Right ventricle myocardium superior (tissue), 1 donor: Measurements from ENCODE around the gene KRTAP4-12. TPM values are rescaled to one million over a fixed set of nuclear protein-coding genes. Genes with fewer than 3 reads are reported as not detected.
"Not testable (repeated sequence)": the region's sequence is repeated elsewhere in the genome, so short reads cannot be mapped to it uniquely, and the experiment has no call there.

Source experiments
- ATAC-seq: fragments of 200-7000 bp; cut with Tn5 transposase; one replicate; pipeline ENCODE4 v1.9.1; 2020; ENCODE audit warnings: mild to moderate bottlenecking; ENCODE audit not compliant: poor library complexity
- DNase-seq: peaks from one replicate; pipeline ENCODE4 v3.0.0-alpha.2; 2020
- intact Hi-C: fragments of 100-400 bp; cut with DNase I; formaldehyde crosslinking; loops from one replicate; pipeline ENCODE4 v1.11.2; 2022
- long read RNA-seq: library from polyadenylated mRNA; unstranded; transcript quantifications from one replicate; pipeline ENCODE4 v2.0.0, GENCODE V29; 2021
- total RNA-seq: library from RNA; stranded (reverse); fragmentation: NEBNext Ultra II Directional; extraction: Animal tissue kit (Norgen Biotek cat#: 25700); gene quantifications from one replicate; pipeline ENCODE4 v1.2.1, GENCODE V29; 2021
- donor health status: DM: no; HTN: yes; CAD: no; lungs with severe emphysema.

KRTAP4-12 gene
- not detected for total RNA-seq
- long read RNA-seq: 0 reads

- intact Hi-C loops, DNase-seq, ATAC-seq: not testable (repeated sequence)
These were observed at the start of gene KRTAP4-12 for GRCh38 chr17:41123991-41124371. KRTAP4-12 (minus strand) TSS chr17:41124182; CDS start chr17:41124122, 60 bp downstream.

DNA sequence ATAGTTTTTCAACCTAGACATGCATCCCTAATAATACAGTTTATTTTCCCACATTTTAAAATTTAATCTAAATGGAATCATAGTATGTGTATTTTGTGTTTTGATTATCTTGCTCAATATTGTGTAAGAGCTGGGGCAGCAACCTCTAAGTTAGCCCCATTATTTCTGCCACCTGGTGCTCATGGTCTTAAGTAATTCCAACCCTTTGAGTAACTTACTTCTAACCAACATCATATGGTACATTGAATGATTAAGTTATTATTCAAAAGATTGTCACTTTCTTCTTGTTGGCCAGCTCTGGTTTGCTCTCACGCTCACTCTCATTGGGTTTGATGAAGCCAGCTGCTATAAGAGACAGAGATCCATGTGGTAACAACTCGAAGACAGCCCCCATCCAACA lies 47.9 kb upstream of the KRTAP4-12 start:
- intact Hi-C loops: no loop called here
- no peak for ATAC-seq
- no peak for DNase-seq

GRCh38 chr17:41168121-41168520 lies 44.1 kb upstream of the KRTAP4-12 start, which contains the start of gene KRTAP4-3:
KRTAP4-3 (minus strand) TSS chr17:41168221; CDS start chr17:41168172, 49 bp downstream.
- intact Hi-C loops: no loop called here
- no peak for ATAC-seq
- DNase-seq: no peak

- DNase-seq: no peak
- ATAC-seq: no peak
- intact Hi-C loops: no loop called here
These were observed 43.6 kb upstream of the KRTAP4-12 start for GRCh38 chr17:41167561-41167960.

- intact Hi-C loops: no loop called here
- DNase-seq (no peak), ATAC-seq (no peak)
These were observed 39.8 kb upstream of the KRTAP4-12 start for GRCh38 chr17:41163828-41164227.

DNA sequence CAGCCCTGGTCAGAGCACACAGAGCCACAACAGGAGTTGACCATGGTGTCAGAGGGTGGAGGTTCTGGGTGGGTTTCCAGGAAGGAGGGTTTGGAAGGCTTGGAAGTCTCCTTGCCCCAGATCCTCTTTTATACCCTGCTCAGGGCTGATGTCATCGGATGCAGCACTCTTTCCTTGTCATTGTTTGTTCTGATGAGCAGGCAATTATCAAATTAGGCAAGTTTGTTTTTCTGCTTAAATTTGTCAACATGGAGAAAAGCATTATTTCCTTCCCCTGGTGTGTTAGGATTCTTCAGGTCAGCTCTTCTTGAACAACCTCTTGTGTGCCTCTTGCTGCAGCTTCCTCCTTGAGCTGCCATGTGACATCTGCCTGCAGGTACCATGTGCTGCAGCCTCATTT lies 36.7 kb upstream of the KRTAP4-12 start, which contains the start of gene KRTAP4-4:
TSS of gene KRTAP4-4 (minus strand) at position 101 of the 400 bp plus-strand sequence. CDS start at position 44, 57 bp downstream.
- DNase-seq (no peak), ATAC-seq (no peak)
- intact Hi-C loops: no loop called here

DNA sequence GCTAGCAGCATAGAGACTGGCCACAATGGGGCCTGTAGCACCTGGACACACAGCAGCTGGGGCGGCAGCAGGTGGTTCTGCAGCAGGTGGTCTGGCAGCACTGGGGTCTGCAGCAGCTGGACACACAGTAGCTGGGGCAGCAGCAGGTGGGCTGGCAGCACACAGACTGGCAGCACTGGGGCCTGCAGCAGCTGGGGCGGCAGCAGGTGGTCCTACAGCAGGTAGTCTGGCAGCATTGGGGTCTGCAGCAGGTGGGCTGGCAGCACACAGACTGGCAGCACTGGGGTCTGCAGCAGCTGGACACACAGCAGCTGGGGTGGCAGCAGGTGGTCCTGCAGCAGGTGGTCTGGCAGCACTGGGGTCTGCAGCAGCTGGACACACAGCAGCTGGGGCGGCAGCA lies 36.2 kb upstream of the KRTAP4-12 start:
- ATAC-seq, intact Hi-C loops, DNase-seq: not testable (repeated sequence)

GRCh38 chr17:41153856-41154255 lies 29.9 kb upstream of the KRTAP4-12 start:
- DNase-seq (no peak), ATAC-seq (no peak)
- intact Hi-C loops: no loop called here

GRCh38 chr17:41151525-41151924 lies 27.5 kb upstream of the KRTAP4-12 start:
- intact Hi-C loops: no loop called here
- ATAC-seq (no peak), DNase-seq (no peak)

- ATAC-seq: no peak
- intact Hi-C loops: no loop called here
- DNase-seq: no peak
These were observed 26.0 kb upstream of the KRTAP4-12 start for GRCh38 chr17:41150026-41150425.

GRCh38 chr17:41149652-41149985 lies 25.6 kb upstream of the KRTAP4-12 start, which contains the start of gene KRTAP4-5:
KRTAP4-5 (minus strand) TSS chr17:41149825; CDS start chr17:41149767, 58 bp downstream.
- no peak for DNase-seq
- intact Hi-C loops: no loop called here
- no peak for ATAC-seq

GRCh38 chr17:41148971-41149651 lies 25.1 kb upstream of the KRTAP4-12 start:
- ATAC-seq, DNase-seq, intact Hi-C loops: not testable (repeated sequence)

GRCh38 chr17:41147531-41148204 lies 23.7 kb upstream of the KRTAP4-12 start:
- DNase-seq: no peak
- no peak for ATAC-seq
- intact Hi-C loops: no loop called here

DNA sequence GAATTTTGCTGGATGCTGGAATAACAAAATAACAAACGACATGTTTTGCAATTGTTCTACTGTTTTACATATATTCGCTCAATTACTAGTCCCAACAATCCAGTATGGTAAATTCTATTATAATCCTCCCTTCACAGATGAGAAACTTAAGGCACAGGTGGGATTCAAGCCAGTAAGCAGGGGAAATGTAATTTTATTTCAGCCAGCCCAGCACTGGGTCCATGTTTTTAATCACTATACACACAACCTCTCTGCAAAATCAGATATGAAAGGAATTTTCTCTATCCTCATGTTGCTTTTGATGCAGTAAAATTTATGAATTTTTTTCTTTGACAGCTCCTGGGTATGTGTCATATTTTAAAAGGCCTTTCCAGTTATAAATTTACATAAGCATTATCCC lies 21.3 kb upstream of the KRTAP4-12 start:
- ATAC-seq (no peak), DNase-seq (no peak)
- intact Hi-C loops: no loop called here

GRCh38 chr17:41144846-41145245 lies 20.9 kb upstream of the KRTAP4-12 start:
- ATAC-seq: no peak
- intact Hi-C loops: no loop called here
- no peak for DNase-seq

DNA sequence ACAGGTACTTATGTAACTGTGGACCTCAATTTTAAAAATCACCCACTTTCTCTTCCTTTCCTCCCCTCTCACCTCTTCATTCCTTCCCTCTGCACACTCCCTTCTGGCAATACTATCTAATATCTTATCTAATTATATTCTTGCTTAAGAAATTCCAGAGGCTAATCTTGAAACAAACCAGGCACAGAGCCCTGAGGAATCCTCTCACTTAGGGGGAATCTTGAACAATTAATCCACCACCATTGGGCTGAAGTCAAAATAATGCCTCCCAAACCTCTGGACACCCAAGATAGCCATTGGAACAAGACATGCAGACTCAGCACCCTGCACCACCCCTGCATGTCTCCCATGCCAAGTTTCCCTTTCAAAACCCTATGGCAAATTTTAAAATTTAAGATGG lies 17.4 kb upstream of the KRTAP4-12 start:
- DNase-seq (no peak), ATAC-seq (no peak)
- intact Hi-C loops: no loop called here

DNA sequence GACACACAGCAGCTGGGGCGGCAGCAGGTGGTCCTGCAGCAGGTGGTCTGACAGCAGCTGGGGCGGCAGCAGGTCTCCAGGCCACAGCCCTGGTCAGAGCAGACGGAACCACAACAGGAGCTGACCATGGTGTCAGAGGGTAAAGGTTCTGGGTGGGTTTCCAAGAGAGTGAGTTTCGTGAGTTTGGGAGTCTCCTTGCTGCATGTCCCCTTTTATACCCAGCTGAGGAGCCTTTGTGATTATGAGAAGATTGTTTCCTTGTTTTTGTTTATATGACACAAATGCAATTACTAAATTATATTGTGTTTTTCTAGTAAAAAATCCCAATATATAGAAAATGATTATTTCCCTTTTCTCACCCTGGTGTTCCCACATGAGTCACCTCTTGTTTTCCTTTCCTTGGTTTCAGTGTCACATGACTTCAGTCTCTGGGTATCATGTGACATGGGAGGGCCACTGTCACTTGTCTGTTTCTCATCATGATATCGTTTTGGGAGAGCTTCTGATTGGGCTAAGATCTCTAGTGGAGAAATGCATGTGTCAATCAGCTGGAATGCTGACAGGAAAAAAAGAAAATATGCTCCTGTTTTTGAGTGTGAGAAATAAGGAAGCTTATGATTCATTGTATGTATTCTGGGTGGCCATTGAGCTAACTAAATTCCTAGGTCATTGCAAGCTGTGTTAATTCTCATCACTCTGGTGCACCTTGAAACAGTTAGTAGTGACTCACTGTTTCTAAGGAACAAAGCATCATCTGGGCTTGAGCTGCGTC lies 16.6 kb upstream of the KRTAP4-12 start, which contains the start of gene KRTAP4-6:
TSS of gene KRTAP4-6 (minus strand) at position 185 of the 772 bp plus-strand sequence. CDS start at position 128, 57 bp downstream.
- no peak for DNase-seq
- ATAC-seq: no peak
- intact Hi-C loops: no loop called here

DNA sequence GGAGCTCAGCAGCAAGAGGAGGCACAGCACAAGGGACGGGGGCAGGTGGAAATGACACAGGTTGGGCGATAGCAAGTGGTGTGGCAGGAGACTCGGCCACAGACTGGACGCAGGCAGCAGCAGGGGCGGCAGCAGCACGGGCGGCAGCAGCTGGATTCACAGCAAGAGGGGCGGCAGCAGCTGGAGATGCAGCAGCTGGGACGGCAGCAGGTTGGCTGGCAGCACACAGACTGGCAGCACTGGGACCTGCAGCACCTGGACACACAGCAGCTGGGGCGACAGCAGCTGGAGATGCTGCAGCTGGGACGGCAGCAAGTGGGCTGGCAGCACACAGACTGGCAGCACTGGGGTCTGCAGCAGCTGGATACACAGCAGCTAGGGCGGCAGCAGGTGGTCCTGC lies 15.9 kb upstream of the KRTAP4-12 start:
- DNase-seq, intact Hi-C loops: not testable (repeated sequence)

More for the DNA sequence above, 15.9 kb upstream of the KRTAP4-12 start:
- not testable (repeated sequence) for ATAC-seq
